GM12891 (cell line): ENCODE data around the gene DDX52.
"Not testable (repeated sequence)": the region's sequence is repeated elsewhere in the genome, so short reads cannot be mapped to it uniquely, and the experiment has no call there.

ENCODE experiments used
- POLR2A ChIP-seq: IDR thresholded peaks from 2 replicates; pipeline ENCODE4 v1.6.1; 2011; ENCODE audit warnings: low read depth, low read length, control low read depth
- POLR2AphosphoS5 ChIP-seq: IDR thresholded peaks from 2 replicates; pipeline ENCODE4 v1.6.1; 2011; ENCODE audit warnings: low read depth, low read length, control low read depth

- not testable (repeated sequence) for TF ChIP-seq POLR2AphosphoS5, POLR2A
These were observed 26.8 kb downstream of the DDX52 start for GRCh38 chr17:37616430-37616829.
